Esophagus squamous epithelium (tissue), 4 donors: ENCODE data around the gene MAG.

ENCODE experiments used
- POLR2A ChIP-seq, 4 donors: fragments of 450-650 bp; IDR thresholded peaks; one replicate each; pipeline ENCODE4 v1.6.1; 2017; ENCODE audit warnings: antibody characterized with exemption in 4 of 4, mild to moderate bottlenecking in 4 of 4, moderate library complexity in 3 of 4
- TF ChIP-seq, protein P1 (sequence below), 6 experiments: fragments of 450-650 bp in 4 of 6; fragments of 200-600 bp in 2 of 6; sonication (generic) in 2 of 6; IDR thresholded peaks; one replicate each; pipeline ENCODE4 v1.5.1; 2016 to 2019; ENCODE audit warnings: antibody characterized with exemption in 6 of 6, mild to moderate bottlenecking in 4 of 6, moderate library complexity in 4 of 6

DNA sequence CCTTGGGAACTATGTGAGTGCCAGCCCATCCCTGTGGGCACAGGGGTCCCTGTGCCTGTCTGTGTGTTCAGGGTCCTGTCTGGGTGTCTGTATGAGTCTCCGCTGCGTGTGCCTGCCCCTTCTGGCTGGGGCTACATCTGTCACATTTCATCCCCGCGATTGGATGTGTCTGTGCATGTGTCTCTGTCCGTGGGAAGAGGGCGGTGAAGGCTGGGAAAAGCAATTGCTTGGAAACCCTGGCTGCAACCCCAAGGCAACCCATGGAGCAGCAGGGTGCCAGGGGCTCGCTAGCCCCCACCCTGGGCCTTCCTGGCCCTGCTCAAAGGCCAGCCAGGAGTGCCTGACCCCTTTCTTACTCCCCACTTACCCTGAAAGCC lies 1.4 kb downstream of the MAG start:
- no peak for TF ChIP-seq POLR2A (IDR thresholded peaks at IDR 0.05)
- TF ChIP-seq, protein P1, sequence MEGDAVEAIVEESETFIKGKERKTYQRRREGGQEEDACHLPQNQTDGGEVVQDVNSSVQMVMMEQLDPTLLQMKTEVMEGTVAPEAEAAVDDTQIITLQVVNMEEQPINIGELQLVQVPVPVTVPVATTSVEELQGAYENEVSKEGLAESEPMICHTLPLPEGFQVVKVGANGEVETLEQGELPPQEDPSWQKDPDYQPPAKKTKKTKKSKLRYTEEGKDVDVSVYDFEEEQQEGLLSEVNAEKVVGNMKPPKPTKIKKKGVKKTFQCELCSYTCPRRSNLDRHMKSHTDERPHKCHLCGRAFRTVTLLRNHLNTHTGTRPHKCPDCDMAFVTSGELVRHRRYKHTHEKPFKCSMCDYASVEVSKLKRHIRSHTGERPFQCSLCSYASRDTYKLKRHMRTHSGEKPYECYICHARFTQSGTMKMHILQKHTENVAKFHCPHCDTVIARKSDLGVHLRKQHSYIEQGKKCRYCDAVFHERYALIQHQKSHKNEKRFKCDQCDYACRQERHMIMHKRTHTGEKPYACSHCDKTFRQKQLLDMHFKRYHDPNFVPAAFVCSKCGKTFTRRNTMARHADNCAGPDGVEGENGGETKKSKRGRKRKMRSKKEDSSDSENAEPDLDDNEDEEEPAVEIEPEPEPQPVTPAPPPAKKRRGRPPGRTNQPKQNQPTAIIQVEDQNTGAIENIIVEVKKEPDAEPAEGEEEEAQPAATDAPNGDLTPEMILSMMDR (IDR thresholded peaks at IDR 0.05), result no peak
